A549 (cell line): ENCODE results near the gene PTPN22. TPM values are rescaled to one million over a fixed set of nuclear protein-coding genes. Genes with fewer than 3 reads are reported as not detected.

Experiments used
- ATAC-seq, 2 experiments: fragments of 200-7000 bp in 1 of 2; fragments of >200 bp in 1 of 2; cut with Nextera tagmentation in 1 of 2; cut with Tn5 transposase in 1 of 2; 3 replicates each; pipeline versions ENCODE4 v1.8.0 to v1.9.1; 2018 to 2020; ENCODE audit warnings: mild to moderate bottlenecking in 1 of 2, moderate library complexity in 1 of 2
- CTCF ChIA-PET: fragments of 300-600 bp; sonication (Branson Sonifier 250); formaldehyde crosslinking; extraction: SDS; loops from one replicate; lab custom pipeline; 2021; ENCODE audit warnings: antibody characterized with exemption, inconsistent platforms; lab: Yijun Ruan, JAX
- POLR2A ChIA-PET: fragments of 350-600 bp; formaldehyde crosslinking; extraction: SDS; loops from one replicate; lab custom pipeline; 2021; ENCODE audit warnings: antibody characterized with exemption, inconsistent platforms; lab: Yijun Ruan, JAX
- DNase-seq, 2 experiments: peaks; one replicate each; pipeline versions ENCODE4 v3.0.0 to v3.0.0-alpha.2; 2011 to 2016; ENCODE audit warnings: low read depth in 1 of 2, low spot score in 1 of 2
- FAIRE-seq: peaks from 2 replicates; lab custom pipeline; 2011; peaks lifted over from hg19 to GRCh38; lab: Jason Lieb, UNC
- H3K27ac ChIP-seq, 2 experiments: fragments of >200 bp; sonication (Bioruptor Twin); formaldehyde crosslinking; 3 replicates each; pipeline ENCODE4 v1.5.1; 2016 to 2017
- H3K4me1 ChIP-seq: fragments of >200 bp; sonication (Bioruptor Twin); formaldehyde crosslinking; 3 replicates; pipeline ENCODE4 v1.6.1; 2016
- H3K4me2 ChIP-seq: fragments of >200 bp; sonication (Bioruptor Twin); formaldehyde crosslinking; 3 replicates; pipeline ENCODE4 v1.6.1; 2016
- H3K4me3 ChIP-seq: fragments of >200 bp; sonication (Bioruptor Twin); formaldehyde crosslinking; 3 replicates; pipeline ENCODE4 v1.5.1; 2016
- H3K9me3 ChIP-seq: fragments of >200 bp; sonication (Bioruptor Twin); formaldehyde crosslinking; 3 replicates; pipeline ENCODE4 v1.6.1; 2016
- CBX8 ChIP-seq: fragments of 200-600 bp; sonication (generic); IDR thresholded peaks from 2 replicates; pipeline ENCODE4 v1.6.1; 2016
- CEBPB ChIP-seq, 2 experiments: fragments of >200 bp in 1 of 2; sonication (Bioruptor Twin) in 1 of 2; formaldehyde crosslinking in 1 of 2; IDR thresholded peaks; 2 replicates each; pipeline ENCODE4 v1.6.1; 2012 to 2016
- CHD2 ChIP-seq: fragments of 150-350 bp; IDR thresholded peaks from 2 replicates; pipeline ENCODE4 v1.6.1; 2014; ENCODE audit warnings: low read length; ENCODE audit not compliant: partially characterized antibody
- E2F6 ChIP-seq: IDR thresholded peaks from 2 replicates; pipeline ENCODE4 v1.6.1; 2012; ENCODE audit warnings: low read depth, borderline replicate concordance
- EHF ChIP-seq: fragments of 250-450 bp; sonication (Bioruptor Pico); IDR thresholded peaks from 2 replicates; pipeline ENCODE4 v1.5.0; 2020; ENCODE audit warnings: mild to moderate bottlenecking
- ESRRA ChIP-seq: fragments of 150-350 bp; IDR thresholded peaks from 2 replicates; pipeline ENCODE4 v1.6.1; 2014; ENCODE audit warnings: mild to moderate bottlenecking, low read length, borderline replicate concordance
- FOSB ChIP-seq: fragments of 250-450 bp; sonication (Bioruptor Pico); IDR thresholded peaks from 2 replicates; pipeline ENCODE4 v1.5.0; 2020; ENCODE audit warnings: mild to moderate bottlenecking, moderate library complexity
- GATA3 ChIP-seq: IDR thresholded peaks from 2 replicates; pipeline ENCODE4 v1.6.1; 2012; ENCODE audit warnings: borderline replicate concordance
- HOXB5 ChIP-seq: fragments of 250-450 bp; sonication (Bioruptor Pico); IDR thresholded peaks from 2 replicates; pipeline ENCODE4 v1.5.0; 2020; ENCODE audit warnings: mild to moderate bottlenecking, moderate library complexity
- JUN ChIP-seq, 2 experiments: fragments of >200 bp; sonication (Bioruptor Twin); formaldehyde crosslinking; IDR thresholded peaks; 2 replicates in 1 of 2; 3 replicates in 1 of 2; pipeline ENCODE4 v1.6.1; 2016 to 2017
- KDM5A ChIP-seq: fragments of 200-600 bp; sonication (generic); IDR thresholded peaks from 2 replicates; pipeline ENCODE4 v1.6.1; 2016; ENCODE audit warnings: antibody characterized with exemption, mild to moderate bottlenecking
- NFE2L2 ChIP-seq: fragments of 150-350 bp; conservative IDR thresholded peaks from 2 replicates; pipeline ENCODE4 v1.6.1; 2014; ENCODE audit warnings: low read length
- NPAS2 ChIP-seq: fragments of 250-450 bp; sonication (Bioruptor Pico); IDR thresholded peaks from 2 replicates; pipeline ENCODE4 v1.8.0; 2022; ENCODE audit warnings: mild to moderate bottlenecking, moderate library complexity, borderline replicate concordance
- NR3C1 ChIP-seq: fragments of >200 bp; sonication (Bioruptor Twin); formaldehyde crosslinking; IDR thresholded peaks from 3 replicates; pipeline ENCODE4 v1.6.1; 2017
- PBX3 ChIP-seq: IDR thresholded peaks from 2 replicates; pipeline ENCODE4 v1.6.1; 2012
- PHF8 ChIP-seq: fragments of 200-600 bp; sonication (generic); IDR thresholded peaks from 2 replicates; pipeline ENCODE4 v1.6.1; 2016; ENCODE audit warnings: low read depth, mild to moderate bottlenecking, antibody characterized with exemption, moderate library complexity, borderline replicate concordance
- POLR2A ChIP-seq: IDR thresholded peaks from 2 replicates; pipeline ENCODE4 v1.6.1; 2012; ENCODE audit warnings: mild to moderate bottlenecking, low read length
- RARB ChIP-seq: fragments of 250-450 bp; sonication (Bioruptor Pico); IDR thresholded peaks from 2 replicates; pipeline ENCODE4 v1.8.0; 2021; ENCODE audit warnings: mild to moderate bottlenecking, moderate library complexity
- RNF2 ChIP-seq: fragments of 200-600 bp; sonication (generic); IDR thresholded peaks from 2 replicates; pipeline ENCODE4 v1.6.1; 2016; ENCODE audit warnings: low read depth, mild to moderate bottlenecking, antibody characterized with exemption, moderate library complexity, borderline replicate concordance
- ZC3H11A ChIP-seq: fragments of 450-650 bp; IDR thresholded peaks from 2 replicates; pipeline ENCODE4 v1.6.1; 2014; ENCODE audit warnings: antibody characterized with exemption, mild to moderate bottlenecking
- ZFP36 ChIP-seq: fragments of 450-650 bp; IDR thresholded peaks from 2 replicates; pipeline ENCODE4 v1.6.1; 2014; ENCODE audit warnings: borderline replicate concordance; ENCODE audit not compliant: partially characterized antibody
- ZNF302 ChIP-seq: fragments of 250-450 bp; sonication (Bioruptor Pico); IDR thresholded peaks from 2 replicates; pipeline ENCODE4 v1.9.0; 2021; ENCODE audit warnings: inconsistent platforms, mild to moderate bottlenecking, moderate library complexity
- ZSCAN20 ChIP-seq: fragments of 250-450 bp; sonication (Bioruptor Pico); IDR thresholded peaks from 2 replicates; pipeline ENCODE4 v1.8.0; 2022; ENCODE audit warnings: mild to moderate bottlenecking, moderate library complexity
- WGBS: methylation state at CpG from one replicate; pipeline ENCODE4 v1.1.6; 2017; ENCODE audit errors: missing lambda C conversion rate; 5-methylcytosine and 5-hydroxymethylcytosine counted together
- polyA plus RNA-seq, 4 experiments: library from polyadenylated mRNA; depleted of rRNA in 3 of 4; stranded (reverse); fragments of >200 nt; fragmentation: RNase III in 1 of 4; extraction: RNeasy Plus Mini Kit Qiagen cat#74134 plus additional on column Dnase treatment in 1 of 4; gene quantifications; 2 replicates in 3 of 4; 3 replicates in 1 of 4; pipeline ENCODE4 v1.2.3, GENCODE V29; 2011 to 2017
- TF ChIP-seq, protein P1 (sequence below): IDR thresholded peaks from 2 replicates; pipeline ENCODE4 v1.6.1; 2012
- TF ChIP-seq, protein P2 (sequence below): fragments of 450-650 bp; IDR thresholded peaks from 2 replicates; pipeline ENCODE4 v1.6.1; 2014; ENCODE audit warnings: antibody characterized with exemption
- TF ChIP-seq, protein P3 (sequence below): fragments of 250-450 bp; sonication (Bioruptor Pico); IDR thresholded peaks from 2 replicates; pipeline ENCODE4 v1.5.0; 2021; ENCODE audit warnings: mild to moderate bottlenecking, moderate library complexity, borderline replicate concordance

Gene PTPN22
- polyA plus RNA-seq, 2 of the 4 experiments (the other 2 are of a cell fraction) = not detected

DNA sequence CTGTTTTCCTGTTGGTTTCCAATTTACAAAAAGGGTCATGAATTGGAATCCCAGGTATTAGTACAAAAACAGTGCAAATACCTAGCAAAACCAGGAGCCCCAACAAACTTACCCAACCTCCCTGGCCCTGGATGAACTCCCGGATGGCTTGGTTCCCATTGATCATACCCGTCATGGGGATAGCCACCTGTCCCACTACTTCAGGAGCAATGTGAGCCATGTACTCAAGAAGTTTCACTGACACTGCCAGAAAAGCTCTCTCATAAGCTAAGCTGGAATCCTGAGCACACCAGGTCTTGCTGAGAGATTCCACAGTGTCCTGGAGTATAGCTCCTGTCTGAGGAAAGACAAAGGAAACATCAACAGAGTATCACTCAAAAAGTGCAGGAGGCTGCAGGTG lies 10.1 kb upstream of the PTPN22 start:
- CTCF ChIA-PET = interaction anchor here (1.8 kb wide), 1 partner anchor 47 kb away, joined by 5 read pairs; no protein-coding TSS in a partner anchor

DNA sequence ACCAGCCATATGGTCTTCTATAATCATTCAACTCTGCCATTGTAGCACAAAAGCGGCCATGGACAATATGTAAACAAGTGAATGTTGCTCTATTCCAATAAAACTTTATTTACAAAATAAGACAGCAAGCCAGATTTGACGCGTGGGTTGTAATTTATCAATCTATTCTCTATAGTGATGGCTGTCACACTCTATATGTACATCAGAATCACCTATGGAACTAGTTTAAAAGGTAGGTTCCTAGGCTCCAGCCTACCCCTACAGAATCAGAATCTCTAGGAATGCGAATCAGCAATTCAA lies 8.2 kb upstream of the PTPN22 start:
- H3K27ac ChIP-seq = no peak overlapping the region
- no peak for DNase-seq
- no peak overlapping the region for H3K4me2 ChIP-seq
- ChIA-PET CTCF (interaction anchor here (1.5 kb wide), 1 partner anchor 14 kb away, joined by 4 read pairs; no protein-coding TSS in a partner anchor), POLR2A (no interaction called here)
- no peak overlapping the region for H3K4me3 ChIP-seq
- TF ChIP-seq, protein P1, sequence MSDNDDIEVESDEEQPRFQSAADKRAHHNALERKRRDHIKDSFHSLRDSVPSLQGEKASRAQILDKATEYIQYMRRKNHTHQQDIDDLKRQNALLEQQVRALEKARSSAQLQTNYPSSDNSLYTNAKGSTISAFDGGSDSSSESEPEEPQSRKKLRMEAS = no peak
- TF ChIP-seq ZFP36 = no peak
- TF ChIP-seq RARB (CRISPR knock-in tag) = no peak
- TF ChIP-seq KDM5A = no peak
- TF ChIP-seq PBX3 = no peak
- TF ChIP-seq HOXB5 (CRISPR knock-in tag) = no peak
- TF ChIP-seq ZC3H11A = no peak
- no peak for TF ChIP-seq CEBPB (IDR thresholded peaks at IDR 0.05)
- TF ChIP-seq ZSCAN20 (CRISPR knock-in tag) = no peak
- TF ChIP-seq GATA3 = no peak
- TF ChIP-seq EHF = no peak
- TF ChIP-seq POLR2A = no peak
- no peak for TF ChIP-seq NR3C1
- TF ChIP-seq CHD2 = no peak
- no peak for TF ChIP-seq ZNF302 (CRISPR knock-in tag)
- 94% methylated on average over 4 of the region's 4 CpGs for WGBS
- no peak for FAIRE-seq
- no peak for ATAC-seq
- no peaks in the 10 kb centered on the region for H3K4me1 ChIP-seq
- no peaks in the 10 kb centered on the region for H3K9me3 ChIP-seq

More for the DNA sequence above, 10.1 kb upstream of the PTPN22 start:
- TF ChIP-seq E2F6 (no peak), PHF8 (no peak), HOXB5 (CRISPR knock-in tag) (no peak), CBX8 (no peak), JUN (IDR thresholded peaks at IDR 0.05) (no peak), NFE2L2 (no peak), ZSCAN20 (CRISPR knock-in tag) (no peak), FOSB (CRISPR knock-in tag) (no peak), ESRRA (no peak), CHD2 (no peak), RNF2 (no peak), NPAS2 (no peak)
- TF ChIP-seq, protein P2, sequence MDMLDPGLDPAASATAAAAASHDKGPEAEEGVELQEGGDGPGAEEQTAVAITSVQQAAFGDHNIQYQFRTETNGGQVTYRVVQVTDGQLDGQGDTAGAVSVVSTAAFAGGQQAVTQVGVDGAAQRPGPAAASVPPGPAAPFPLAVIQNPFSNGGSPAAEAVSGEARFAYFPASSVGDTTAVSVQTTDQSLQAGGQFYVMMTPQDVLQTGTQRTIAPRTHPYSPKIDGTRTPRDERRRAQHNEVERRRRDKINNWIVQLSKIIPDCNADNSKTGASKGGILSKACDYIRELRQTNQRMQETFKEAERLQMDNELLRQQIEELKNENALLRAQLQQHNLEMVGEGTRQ = no peak
- TF ChIP-seq, protein P3, sequence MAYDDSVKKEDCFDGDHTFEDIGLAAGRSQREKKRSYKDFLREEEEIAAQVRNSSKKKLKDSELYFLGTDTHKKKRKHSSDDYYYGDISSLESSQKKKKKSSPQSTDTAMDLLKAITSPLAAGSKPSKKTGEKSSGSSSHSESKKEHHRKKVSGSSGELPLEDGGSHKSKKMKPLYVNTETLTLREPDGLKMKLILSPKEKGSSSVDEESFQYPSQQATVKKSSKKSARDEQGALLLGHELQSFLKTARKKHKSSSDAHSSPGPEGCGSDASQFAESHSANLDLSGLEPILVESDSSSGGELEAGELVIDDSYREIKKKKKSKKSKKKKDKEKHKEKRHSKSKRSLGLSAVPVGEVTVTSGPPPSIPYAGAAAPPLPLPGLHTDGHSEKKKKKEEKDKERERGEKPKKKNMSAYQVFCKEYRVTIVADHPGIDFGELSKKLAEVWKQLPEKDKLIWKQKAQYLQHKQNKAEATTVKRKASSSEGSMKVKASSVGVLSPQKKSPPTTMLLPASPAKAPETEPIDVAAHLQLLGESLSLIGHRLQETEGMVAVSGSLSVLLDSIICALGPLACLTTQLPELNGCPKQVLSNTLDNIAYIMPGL (CRISPR knock-in tag) = no peak
- no peak overlapping the region for H3K4me2 ChIP-seq
- ATAC-seq = no peak
- no peak for DNase-seq
- WGBS = 87% methylated on average over 2 of the region's 2 CpGs
- POLR2A ChIA-PET = no interaction called here
- no peak overlapping the region for H3K27ac ChIP-seq
- FAIRE-seq = no peak
- H3K9me3 ChIP-seq = no peaks in the 10 kb centered on the region
- no peak overlapping the region for H3K4me3 ChIP-seq
- H3K4me1 ChIP-seq = peaks cover 3% of the 10 kb centered on the region; the same call in 1 of the 3 replicates
